Subcutaneous abdominal adipose tissue (tissue), 5 donors: ENCODE measurements around the gene RGS4.

ENCODE experiments used
- H3K27ac ChIP-seq: one replicate; pipeline ENCODE4 v1.7.0; 2013; ENCODE audit warnings: low read depth, mild to moderate bottlenecking, inconsistent platforms, low read length, moderate library complexity
- H3K27me3 ChIP-seq, 5 donors: one replicate each; pipeline ENCODE4 v1.7.0; 2013; ENCODE audit warnings: low read length in 5 of 5, inconsistent platforms in 1 of 5; ENCODE audit not compliant: control insufficient read depth in 5 of 5, insufficient read depth in 4 of 5
- H3K36me3 ChIP-seq, 5 donors: one replicate each; pipeline ENCODE4 v1.7.0; 2013; ENCODE audit warnings: low read length in 5 of 5; ENCODE audit not compliant: control insufficient read depth in 5 of 5, insufficient read depth in 5 of 5
- H3K4me1 ChIP-seq, 5 donors: one replicate each; pipeline ENCODE4 v1.7.0; 2013; ENCODE audit warnings: low read length in 5 of 5, mild to moderate bottlenecking in 3 of 5, moderate library complexity in 1 of 5; ENCODE audit not compliant: control insufficient read depth in 5 of 5, insufficient read depth in 5 of 5
- H3K4me3 ChIP-seq, 5 donors: one replicate each; pipeline ENCODE4 v1.7.0; 2013; ENCODE audit warnings: low read length in 5 of 5, low read depth in 1 of 5
- H3K9ac ChIP-seq, 5 donors: one replicate each; pipeline ENCODE4 v1.7.0; 2013; ENCODE audit warnings: low read length in 5 of 5, mild to moderate bottlenecking in 4 of 5, moderate library complexity in 3 of 5
- H3K9me3 ChIP-seq, 5 donors: one replicate each; pipeline ENCODE4 v1.7.0; 2013; ENCODE audit warnings: low read length in 5 of 5; ENCODE audit not compliant: control insufficient read depth in 5 of 5
- donor health status: healthy.
- donor health status: healthy.
- donor health status: healthy.
- donor health status: healthy.
- donor health status: healthy.

Gene RGS4

DNA sequence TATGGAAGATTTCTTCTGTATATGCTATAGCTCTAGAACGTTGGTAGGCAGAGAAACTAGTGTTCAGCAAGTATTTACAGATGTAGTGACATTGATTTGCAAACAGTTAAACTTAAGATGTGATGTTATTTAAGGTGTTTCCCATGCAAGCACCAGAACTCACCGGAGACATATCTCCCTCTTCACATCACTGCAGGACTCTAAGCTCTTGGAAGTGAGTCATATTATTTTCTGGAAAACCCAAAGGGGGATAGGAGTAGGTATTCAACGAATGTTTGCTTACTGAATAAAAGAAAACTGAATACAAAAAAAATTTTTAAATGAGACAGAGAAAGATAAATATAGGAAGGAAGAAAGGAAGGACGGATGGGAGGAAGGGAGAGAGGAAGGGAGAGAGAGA lies 25.0 kb downstream of the RGS4 start:
- H3K27me3 ChIP-seq, result no peaks in the 10 kb centered on the region
- H3K9ac ChIP-seq, result no peak overlapping the region
- H3K36me3 ChIP-seq, result no peaks in the 10 kb centered on the region
- H3K27ac ChIP-seq, result no peak overlapping the region
- no peaks in the 10 kb centered on the region for H3K4me1 ChIP-seq
- no peak overlapping the region for H3K4me3 ChIP-seq
- no peaks in the 10 kb centered on the region for H3K9me3 ChIP-seq

DNA sequence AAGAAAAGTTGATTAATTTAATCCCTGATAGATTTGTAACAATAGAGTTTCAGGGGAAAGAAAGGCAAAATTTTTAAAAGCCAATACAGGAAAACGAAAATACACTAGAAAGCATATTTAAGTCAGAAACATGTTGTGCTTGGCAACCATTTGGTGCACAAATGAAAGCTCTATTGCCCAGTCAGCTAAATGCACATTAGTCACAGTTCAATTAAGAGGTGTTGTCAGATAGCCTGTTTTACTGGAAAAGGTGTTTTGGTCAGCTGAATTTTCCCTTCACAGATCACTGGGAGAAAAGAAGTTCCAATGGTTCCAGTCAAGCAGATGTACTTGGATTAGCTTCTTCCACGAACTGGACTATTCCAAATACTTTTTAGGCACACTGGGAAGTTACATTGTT lies 25.4 kb downstream of the RGS4 start:
- Histone ChIP-seq H3K4me3 (no peak overlapping the region), H3K27ac (no peak overlapping the region), H3K9me3 (no peaks in the 10 kb centered on the region), H3K27me3 (no peaks in the 10 kb centered on the region), H3K36me3 (no peaks in the 10 kb centered on the region), H3K4me1 (no peaks in the 10 kb centered on the region), H3K9ac (no peak overlapping the region)

DNA sequence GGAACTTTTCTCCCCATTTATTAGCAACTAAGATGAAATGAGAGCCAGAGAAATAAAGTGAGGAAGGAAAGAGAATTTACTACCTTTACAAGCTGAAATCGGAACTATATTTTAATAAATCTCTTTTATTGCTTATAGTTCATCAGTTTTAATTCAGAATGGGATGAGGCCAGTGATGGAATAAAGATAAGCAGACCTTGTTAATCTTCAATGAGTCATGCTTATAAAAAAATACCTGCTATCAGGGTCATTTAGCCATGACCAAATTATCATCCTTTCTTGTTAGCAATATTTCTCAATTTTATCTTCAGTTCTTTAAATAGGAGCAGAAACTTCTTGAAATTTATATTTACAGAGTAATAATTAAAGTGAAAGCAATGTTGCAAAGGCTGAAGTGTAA lies 26.1 kb downstream of the RGS4 start:
- no peaks in the 10 kb centered on the region for H3K36me3 ChIP-seq

DNA sequence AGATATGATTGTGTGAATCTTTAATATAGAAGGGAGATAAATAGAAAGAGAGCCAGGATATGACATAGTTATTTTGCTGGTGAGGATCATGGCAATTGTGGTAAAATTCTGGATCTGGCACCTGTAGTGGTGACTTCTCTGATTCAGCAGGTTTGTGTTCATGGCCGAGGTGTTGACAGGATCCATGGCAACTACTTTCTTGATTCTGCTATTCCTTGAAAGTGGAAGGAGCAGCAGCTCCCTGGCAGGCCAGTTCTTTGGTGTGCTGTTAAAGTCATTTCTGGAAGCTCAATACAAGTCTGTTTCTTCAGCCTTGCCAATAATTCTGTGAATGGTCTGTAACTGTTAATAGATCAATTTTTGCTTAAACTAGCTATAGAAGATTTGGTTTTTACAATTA lies 33.4 kb downstream of the RGS4 start:
- Histone ChIP-seq H3K4me3 (no peak overlapping the region), H3K4me1 (peaks cover 0 to 11% (median 5%) of the 10 kb centered on the region in 5 donors), H3K27me3 (no peaks in the 10 kb centered on the region), H3K36me3 (no peaks in the 10 kb centered on the region), H3K9me3 (no peaks in the 10 kb centered on the region), H3K27ac (no peak overlapping the region), H3K9ac (no peak overlapping the region)

More for the DNA sequence above, 26.1 kb downstream of the RGS4 start:
- H3K9me3 ChIP-seq, result no peaks in the 10 kb centered on the region
- H3K4me1 ChIP-seq, result no peaks in the 10 kb centered on the region
- no peak overlapping the region for H3K9ac ChIP-seq
- no peaks in the 10 kb centered on the region for H3K27me3 ChIP-seq
- no peak overlapping the region for H3K27ac ChIP-seq
- H3K4me3 ChIP-seq, result no peak overlapping the region

DNA sequence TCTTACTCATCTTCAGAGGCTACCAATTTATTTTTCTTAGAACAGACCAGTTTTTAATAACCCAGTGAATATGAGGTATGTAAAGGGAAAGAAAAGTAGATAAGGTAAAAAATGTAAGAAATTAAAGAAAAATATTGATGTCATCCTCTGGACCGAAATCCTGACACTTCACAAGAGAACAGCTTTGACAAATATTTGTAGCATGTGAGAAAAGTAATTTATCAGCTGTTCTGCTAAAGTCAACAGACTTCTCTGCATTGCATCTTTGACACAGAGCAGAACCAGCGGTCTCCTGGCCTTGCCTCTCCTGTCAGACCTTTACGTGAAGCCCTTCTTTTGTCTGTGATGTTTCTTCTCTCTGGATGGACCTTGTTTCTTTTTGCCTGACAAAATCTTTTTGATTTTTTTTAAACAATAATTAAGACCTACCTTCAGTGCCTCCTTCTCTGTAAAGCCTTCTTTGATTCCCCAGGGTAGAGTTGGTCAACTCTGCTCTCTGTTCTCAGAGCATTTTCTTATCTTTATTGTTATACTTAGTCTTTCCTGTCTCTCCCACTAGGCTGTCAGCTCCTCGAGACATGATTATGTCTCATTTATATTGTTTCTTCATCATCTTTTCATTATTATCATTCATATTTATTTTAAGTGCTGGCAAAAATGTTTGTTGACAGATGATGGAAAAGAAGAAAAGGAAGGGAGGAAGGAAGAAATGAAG lies 35.4 kb downstream of the RGS4 start:
- Histone ChIP-seq H3K27ac (no peak overlapping the region), H3K36me3 (no peaks in the 10 kb centered on the region), H3K9ac (no peak overlapping the region), H3K27me3 (no peaks in the 10 kb centered on the region), H3K9me3 (no peaks in the 10 kb centered on the region), H3K4me1 (peaks cover 0 to 11% (median 5%) of the 10 kb centered on the region in 5 donors), H3K4me3 (no peak overlapping the region)

DNA sequence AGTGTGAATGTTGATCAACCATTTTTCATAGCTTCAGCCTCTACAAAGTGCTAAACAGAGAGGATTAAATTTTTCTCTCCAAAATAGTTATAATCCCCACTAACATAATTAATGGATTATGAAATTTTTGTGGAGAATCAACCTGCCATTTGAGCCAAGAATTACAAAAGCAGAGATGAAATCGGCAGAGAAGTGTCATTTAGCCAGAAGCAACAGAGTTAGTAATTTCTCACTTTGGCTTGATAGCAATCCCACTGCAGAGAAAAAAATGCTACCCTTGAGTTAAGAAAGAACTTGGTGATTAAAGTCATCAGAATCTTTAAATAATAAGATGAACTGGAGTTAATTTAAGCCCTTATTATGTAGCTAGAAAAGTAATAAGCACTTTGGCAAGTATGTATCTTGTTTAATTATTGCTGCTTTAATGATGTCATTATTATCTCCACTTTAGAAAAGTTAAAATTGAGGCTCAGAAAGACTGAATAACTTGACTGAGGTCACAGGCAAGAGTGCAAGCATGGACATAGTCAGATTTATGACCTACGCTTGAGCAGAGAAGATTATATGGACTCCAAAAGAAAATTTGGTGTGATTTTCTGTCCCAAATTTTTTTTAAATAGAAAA lies 37.3 kb downstream of the RGS4 start:
- H3K4me1 ChIP-seq, result peaks cover 0 to 11% (median 5%) of the 10 kb centered on the region in 5 donors
- H3K4me3 ChIP-seq, result no peak overlapping the region
- no peak overlapping the region for H3K27ac ChIP-seq
- H3K9ac ChIP-seq, result no peak overlapping the region
- no peaks in the 10 kb centered on the region for H3K36me3 ChIP-seq
- H3K27me3 ChIP-seq, result no peaks in the 10 kb centered on the region
- H3K9me3 ChIP-seq, result no peaks in the 10 kb centered on the region

DNA sequence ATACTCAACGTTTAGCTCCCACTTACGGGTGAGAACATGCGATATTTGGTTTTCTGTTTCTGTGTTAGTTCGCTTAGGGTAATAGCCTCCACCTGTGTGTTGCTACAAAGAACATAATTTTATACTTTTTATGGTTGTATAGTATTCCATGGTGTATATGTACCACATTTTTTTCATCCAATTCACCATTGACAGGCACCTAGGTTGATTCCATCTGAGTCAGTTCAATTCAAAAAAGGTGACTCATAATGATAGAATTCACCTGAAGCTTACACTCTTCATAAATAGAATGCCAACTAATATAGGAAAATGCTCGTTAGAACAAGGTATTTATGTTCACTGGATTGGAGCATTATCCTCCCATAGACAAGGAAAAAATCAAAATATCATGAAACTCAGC lies 38.5 kb downstream of the RGS4 start:
- Histone ChIP-seq H3K4me1 (peaks cover 0 to 11% (median 5%) of the 10 kb centered on the region in 5 donors), H3K9me3 (no peaks in the 10 kb centered on the region), H3K9ac (no peak overlapping the region), H3K4me3 (no peak overlapping the region), H3K27ac (no peak overlapping the region), H3K27me3 (no peaks in the 10 kb centered on the region), H3K36me3 (no peaks in the 10 kb centered on the region)

DNA sequence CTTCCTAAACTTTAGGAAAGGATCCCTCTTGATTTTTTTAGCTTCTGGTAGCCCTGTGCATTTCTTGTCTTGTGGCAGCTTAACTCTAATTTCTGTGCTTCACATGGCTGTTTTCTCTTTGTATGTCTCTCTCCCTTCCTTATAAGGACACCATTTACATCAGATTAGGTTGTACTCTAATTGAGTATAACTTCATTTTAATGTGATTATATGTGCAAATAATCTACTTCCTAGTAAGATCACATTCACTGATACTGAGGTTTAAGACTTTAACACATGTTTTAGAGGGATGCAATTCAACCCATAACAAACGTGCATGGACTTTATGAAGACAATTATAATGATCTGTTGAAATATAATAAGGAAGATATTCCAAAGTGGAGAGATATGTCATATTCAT lies 46.7 kb downstream of the RGS4 start:
- Histone ChIP-seq H3K9me3 (no peaks in the 10 kb centered on the region), H3K4me3 (no peak overlapping the region), H3K27me3 (peaks cover 0 to 2% (median 0%) of the 10 kb centered on the region in 5 donors), H3K27ac (no peak overlapping the region), H3K36me3 (no peaks in the 10 kb centered on the region), H3K4me1 (no peaks in the 10 kb centered on the region), H3K9ac (no peak overlapping the region)

DNA sequence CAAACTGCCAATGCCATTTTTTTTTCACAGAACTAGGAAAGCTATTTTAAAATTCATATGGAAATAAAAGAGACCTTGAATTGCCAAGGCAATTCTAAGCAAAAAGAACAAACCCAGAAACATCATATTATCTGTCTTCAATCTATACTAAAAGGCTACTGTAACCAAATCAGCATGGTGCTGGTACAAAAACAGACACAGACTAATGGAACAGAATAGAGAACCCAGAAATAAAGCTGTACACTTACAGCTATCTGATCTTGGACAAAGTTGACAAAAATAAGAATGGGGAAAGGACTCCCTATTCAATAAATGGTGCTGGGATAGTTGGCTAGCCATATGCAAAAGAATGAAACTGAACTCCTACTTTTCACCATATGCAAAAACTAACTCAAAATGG lies 50.5 kb downstream of the RGS4 start:
- H3K9me3 ChIP-seq, result no peaks in the 10 kb centered on the region

DNA sequence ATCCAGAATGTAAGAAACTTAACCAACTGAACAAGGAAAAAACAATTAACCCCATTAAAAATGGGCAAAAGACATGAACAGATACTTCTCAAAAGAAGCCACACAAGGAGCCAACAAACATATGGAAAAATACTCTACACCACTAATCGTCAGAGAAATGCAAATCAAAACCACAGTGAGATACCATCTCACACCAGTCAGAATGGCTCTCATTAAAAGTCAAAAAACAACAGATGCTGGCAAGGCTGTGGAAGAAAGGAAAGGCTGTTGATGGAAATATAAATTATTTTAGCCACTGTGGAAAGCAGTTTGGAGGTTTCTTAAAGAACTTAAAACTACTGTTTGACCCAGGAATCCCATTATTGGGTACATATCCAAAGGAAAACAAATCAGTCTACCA lies 51.2 kb downstream of the RGS4 start:
- H3K9ac ChIP-seq, result no peak overlapping the region
- no peaks in the 10 kb centered on the region for H3K4me1 ChIP-seq
- H3K27ac ChIP-seq, result no peak overlapping the region
- H3K9me3 ChIP-seq, result no peaks in the 10 kb centered on the region
- peaks cover 0 to 2% (median 0%) of the 10 kb centered on the region in 5 donors for H3K27me3 ChIP-seq
- no peak overlapping the region for H3K4me3 ChIP-seq
- no peaks in the 10 kb centered on the region for H3K36me3 ChIP-seq

More for the DNA sequence above, 50.5 kb downstream of the RGS4 start:
- Histone ChIP-seq H3K4me1 (no peaks in the 10 kb centered on the region), H3K27ac (no peak overlapping the region), H3K36me3 (no peaks in the 10 kb centered on the region), H3K27me3 (peaks cover 0 to 2% (median 0%) of the 10 kb centered on the region in 5 donors), H3K4me3 (no peak overlapping the region), H3K9ac (no peak overlapping the region)
